IPS-15b (cell line): ENCODE measurements around the gene BHLHE23.

Experiments used
- H3K27me3 ChIP-seq: one replicate; pipeline ENCODE4 v1.6.1; 2013; ENCODE audit warnings: low read length; ENCODE audit not compliant: control insufficient read depth, insufficient read depth
- H3K36me3 ChIP-seq: one replicate; pipeline ENCODE4 v1.6.1; 2013; ENCODE audit warnings: low read length; ENCODE audit not compliant: control insufficient read depth, insufficient read depth
- H3K4me1 ChIP-seq: one replicate; pipeline ENCODE4 v1.6.1; 2013; ENCODE audit warnings: mild to moderate bottlenecking, low read length; ENCODE audit not compliant: control insufficient read depth, insufficient read depth
- H3K4me3 ChIP-seq: one replicate; pipeline ENCODE4 v1.5.1; 2013; ENCODE audit warnings: low read depth, low read length
- H3K9ac ChIP-seq: one replicate; pipeline ENCODE4 v1.6.1; 2013; ENCODE audit warnings: low read depth, mild to moderate bottlenecking, low read length
- H3K9me3 ChIP-seq: one replicate; pipeline ENCODE4 v1.6.1; 2013; ENCODE audit warnings: mild to moderate bottlenecking, low read length; ENCODE audit not compliant: control insufficient read depth, insufficient read depth

BHLHE23 gene

GRCh38 chr20:63028461-63028921, 21.7 kb upstream of the BHLHE23 start:
- H3K4me1 ChIP-seq: peaks cover 9% of the 10 kb centered on the region
- peaks cover 6% of the 10 kb centered on the region for H3K27me3 ChIP-seq
- H3K9me3 ChIP-seq: no peaks in the 10 kb centered on the region
- H3K9ac ChIP-seq: no peak overlapping the region
- H3K4me3 ChIP-seq: peak overlapping the region; percentile 41
- H3K36me3 ChIP-seq: no peaks in the 10 kb centered on the region

GRCh38 chr20:63027922-63028389, 21.2 kb upstream of the BHLHE23 start:
- peaks cover 5% of the 10 kb centered on the region for H3K4me1 ChIP-seq
- H3K9ac ChIP-seq: no peak overlapping the region
- H3K27me3 ChIP-seq: peaks cover 6% of the 10 kb centered on the region

GRCh38 chr20:63027221-63027921, 20.6 kb upstream of the BHLHE23 start:
- Histone ChIP-seq H3K27me3 (peaks cover 4% of the 10 kb centered on the region), H3K9ac (no peak overlapping the region), H3K36me3 (no peaks in the 10 kb centered on the region)

More at GRCh38 chr20:63027922-63028389, 21.2 kb upstream of the BHLHE23 start:
- no peaks in the 10 kb centered on the region for H3K36me3 ChIP-seq
- H3K9me3 ChIP-seq: no peaks in the 10 kb centered on the region
- peak overlapping the region; percentile 41 for H3K4me3 ChIP-seq

GRCh38 chr20:63026582-63027165, 19.9 kb upstream of the BHLHE23 start:
- Histone ChIP-seq H3K9me3 (no peaks in the 10 kb centered on the region), H3K9ac (no peak overlapping the region), H3K36me3 (no peaks in the 10 kb centered on the region), H3K27me3 (peaks cover 4% of the 10 kb centered on the region), H3K4me3 (no peak overlapping the region), H3K4me1 (no peaks in the 10 kb centered on the region)

More at GRCh38 chr20:63027221-63027921, 20.6 kb upstream of the BHLHE23 start:
- no peaks in the 10 kb centered on the region for H3K9me3 ChIP-seq
- H3K4me3 ChIP-seq: no peak overlapping the region
- no peaks in the 10 kb centered on the region for H3K4me1 ChIP-seq

GRCh38 chr20:63025534-63026331, 19.0 kb upstream of the BHLHE23 start:
- Histone ChIP-seq H3K27me3 (peaks cover 4% of the 10 kb centered on the region), H3K9me3 (no peaks in the 10 kb centered on the region), H3K4me1 (no peaks in the 10 kb centered on the region), H3K9ac (no peak overlapping the region), H3K36me3 (no peaks in the 10 kb centered on the region), H3K4me3 (no peak overlapping the region)

- no peaks in the 10 kb centered on the region for H3K4me1 ChIP-seq
- no peak overlapping the region for H3K4me3 ChIP-seq
- peaks cover 4% of the 10 kb centered on the region for H3K27me3 ChIP-seq
- H3K9ac ChIP-seq: no peak overlapping the region
- no peaks in the 10 kb centered on the region for H3K9me3 ChIP-seq
- H3K36me3 ChIP-seq: no peaks in the 10 kb centered on the region
These were observed 18.0 kb upstream of the BHLHE23 start for GRCh38 chr20:63024573-63025392.

GRCh38 chr20:63023936-63024571, 17.3 kb upstream of the BHLHE23 start:
- no peak overlapping the region for H3K9ac ChIP-seq
- no peak overlapping the region for H3K4me3 ChIP-seq
- H3K36me3 ChIP-seq: no peaks in the 10 kb centered on the region
- no peaks in the 10 kb centered on the region for H3K4me1 ChIP-seq
- no peaks in the 10 kb centered on the region for H3K9me3 ChIP-seq
- H3K27me3 ChIP-seq: peaks cover 4% of the 10 kb centered on the region

GRCh38 chr20:63023071-63023935, 16.5 kb upstream of the BHLHE23 start:
- Histone ChIP-seq H3K27me3 (peaks cover 4% of the 10 kb centered on the region), H3K4me1 (no peaks in the 10 kb centered on the region), H3K9me3 (no peaks in the 10 kb centered on the region), H3K36me3 (no peaks in the 10 kb centered on the region), H3K4me3 (no peak overlapping the region), H3K9ac (no peak overlapping the region)

GRCh38 chr20:63022501-63022900, 15.7 kb upstream of the BHLHE23 start:
- Histone ChIP-seq H3K4me1 (no peaks in the 10 kb centered on the region), H3K9ac (no peak overlapping the region), H3K9me3 (no peaks in the 10 kb centered on the region), H3K4me3 (no peak overlapping the region), H3K27me3 (peaks cover 4% of the 10 kb centered on the region), H3K36me3 (no peaks in the 10 kb centered on the region)
